CD4-positive, alpha-beta T cell treated with Interleukin-6 at 100 ng/mL for 8 hours (primary cell): ENCODE measurements around the gene PDIA5.
"Not testable (repeated sequence)": the region's sequence is repeated elsewhere in the genome, so short reads cannot be mapped to it uniquely, and the experiment has no call there.

Source experiments
- DNase-seq: peaks from one replicate; pipeline ENCODE4 v3.0.0-alpha.2; 2020; ENCODE audit warnings: mixed read lengths, low spot score

The PDIA5 gene

DNA sequence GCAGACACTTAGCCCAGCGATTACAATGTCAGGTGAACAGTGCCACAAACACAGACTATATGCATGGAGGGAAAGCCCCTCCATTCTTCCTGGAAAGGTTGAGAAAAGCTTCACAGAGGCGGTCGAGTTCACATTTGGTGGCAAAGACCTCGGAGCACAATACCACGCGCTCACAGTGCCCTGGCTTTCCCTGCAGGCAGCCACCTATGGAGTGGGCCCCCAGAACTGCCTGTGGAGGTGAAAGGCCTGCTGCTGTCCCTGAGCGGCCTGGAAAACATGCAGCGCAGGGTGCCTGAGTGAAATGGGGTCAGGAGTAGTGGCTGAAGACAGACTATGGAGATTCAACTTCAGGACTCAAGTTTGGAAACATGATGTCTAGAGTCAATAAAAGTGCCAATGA lies 26.9 kb downstream of the PDIA5 start:
- no peak for DNase-seq

DNA sequence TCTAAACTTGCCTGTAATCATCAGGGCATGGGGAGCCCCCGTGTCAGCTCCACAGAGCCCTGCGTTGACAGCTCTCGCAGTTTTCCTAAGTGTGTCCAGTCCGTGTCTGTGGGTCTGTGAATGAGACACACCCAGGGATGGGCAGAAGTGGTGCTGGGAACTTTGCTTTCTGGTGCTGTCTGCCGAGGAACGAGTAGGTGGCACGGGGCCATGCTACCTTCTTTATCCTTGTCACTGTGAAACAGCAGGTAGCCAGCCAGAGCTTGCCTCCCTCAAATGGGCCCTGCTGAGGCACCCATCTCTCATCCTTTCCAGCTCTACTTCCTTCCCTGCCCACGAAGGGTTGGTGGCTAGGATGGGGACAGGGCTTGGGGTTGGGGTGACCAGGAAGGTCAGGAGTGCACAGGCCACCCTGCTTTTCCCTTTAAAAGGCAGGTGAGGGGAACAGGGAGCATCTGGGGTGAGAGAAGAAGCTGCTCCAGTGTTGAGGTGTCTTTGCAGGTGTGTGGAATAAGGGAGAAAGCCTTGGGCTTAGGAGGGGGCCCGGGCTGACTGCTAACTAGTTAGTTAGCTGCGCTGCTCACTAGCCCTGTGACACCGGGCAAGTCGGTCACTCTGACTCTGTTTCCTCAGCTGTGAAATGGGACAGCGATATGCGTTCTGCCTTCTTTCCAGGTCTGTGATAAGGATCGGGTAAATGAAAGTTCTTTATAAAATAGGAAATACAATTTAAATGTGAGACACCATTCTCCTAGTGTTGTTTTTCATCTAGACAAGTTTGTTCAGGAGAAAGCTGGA lies 27.9 kb downstream of the PDIA5 start:
- no peak for DNase-seq

DNA sequence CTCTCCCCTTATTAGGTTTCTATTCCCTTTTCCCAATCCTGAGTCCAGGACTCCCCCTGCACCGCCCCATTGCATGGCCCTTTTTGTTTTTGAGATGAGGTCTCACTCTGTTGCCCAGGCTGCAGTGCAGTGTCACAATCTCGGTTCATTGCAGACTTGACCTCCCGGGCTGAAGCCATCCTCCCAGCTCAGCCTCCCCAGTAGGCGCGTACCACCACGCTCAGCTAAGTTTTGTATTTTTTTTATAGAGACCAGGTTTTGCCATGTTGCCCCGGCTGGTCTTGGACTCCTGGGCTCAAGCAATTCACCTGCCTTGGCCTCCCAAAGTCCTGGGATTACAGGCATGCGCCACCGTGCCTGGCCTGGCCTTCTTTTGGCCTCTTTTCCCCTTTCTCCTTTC lies 29.3 kb downstream of the PDIA5 start:
- no peak for DNase-seq

DNA sequence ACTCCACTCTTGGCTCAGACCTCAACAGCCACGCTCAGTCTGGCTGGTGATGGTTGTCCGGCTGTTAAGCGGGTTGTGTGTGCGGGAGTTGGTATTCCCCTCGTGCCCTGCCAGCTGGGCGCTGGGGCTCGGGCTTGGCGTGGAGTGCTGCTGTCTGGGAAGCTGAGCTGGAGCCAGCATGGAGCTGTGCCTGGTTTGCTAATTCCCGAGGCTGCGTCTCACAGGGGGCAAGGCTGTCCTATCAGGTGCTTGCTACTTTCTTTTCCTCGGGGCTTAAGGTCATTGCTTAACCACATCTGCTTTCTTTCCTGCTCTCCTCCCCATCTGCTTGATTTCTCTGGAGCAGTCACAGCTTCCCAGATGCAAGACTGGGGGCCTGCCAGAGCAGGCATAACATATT lies 29.9 kb downstream of the PDIA5 start:
- no peak for DNase-seq

DNA sequence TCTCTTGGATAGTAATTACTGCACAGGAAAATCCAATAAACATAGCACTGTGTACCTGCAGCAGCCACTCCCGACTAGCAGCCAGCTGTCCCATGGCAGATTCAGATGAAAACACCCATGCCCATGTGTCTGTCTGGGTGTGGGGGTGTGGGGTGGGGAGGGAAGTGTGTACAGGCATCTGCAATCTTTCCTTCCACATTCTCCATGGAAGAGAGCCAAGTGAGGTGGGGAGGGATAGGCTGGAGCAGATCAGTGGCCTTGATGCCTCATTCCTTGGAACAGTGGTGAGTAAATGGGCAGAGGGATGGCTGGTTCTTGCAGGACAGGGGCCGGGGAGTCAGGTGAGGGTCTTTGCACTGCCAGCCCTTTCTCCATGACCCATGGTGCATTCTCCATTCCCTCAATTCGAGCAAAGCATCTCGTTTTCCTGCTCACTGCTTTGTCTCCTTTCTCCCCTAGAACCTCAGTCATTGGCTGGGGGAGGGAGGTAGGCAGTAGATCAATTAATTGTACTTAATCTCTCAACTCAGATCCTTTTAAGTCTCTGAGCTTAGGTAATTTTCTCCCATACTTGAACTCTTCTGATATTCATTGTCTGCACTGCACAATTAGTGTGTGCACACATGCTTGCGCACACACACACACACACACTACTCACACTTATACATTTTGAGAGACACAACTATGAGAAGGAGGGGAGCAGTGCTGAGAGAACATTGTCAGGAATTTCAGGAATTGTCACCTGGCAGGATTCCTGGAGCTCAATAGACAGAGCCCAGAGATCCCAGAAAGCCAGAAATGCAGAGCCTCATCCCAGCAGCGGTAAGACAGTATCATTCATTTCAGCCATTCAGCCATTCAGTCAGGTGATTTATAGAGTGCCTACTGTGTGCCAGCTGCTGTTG lies 31.9 kb downstream of the PDIA5 start:
- no peak for DNase-seq

DNA sequence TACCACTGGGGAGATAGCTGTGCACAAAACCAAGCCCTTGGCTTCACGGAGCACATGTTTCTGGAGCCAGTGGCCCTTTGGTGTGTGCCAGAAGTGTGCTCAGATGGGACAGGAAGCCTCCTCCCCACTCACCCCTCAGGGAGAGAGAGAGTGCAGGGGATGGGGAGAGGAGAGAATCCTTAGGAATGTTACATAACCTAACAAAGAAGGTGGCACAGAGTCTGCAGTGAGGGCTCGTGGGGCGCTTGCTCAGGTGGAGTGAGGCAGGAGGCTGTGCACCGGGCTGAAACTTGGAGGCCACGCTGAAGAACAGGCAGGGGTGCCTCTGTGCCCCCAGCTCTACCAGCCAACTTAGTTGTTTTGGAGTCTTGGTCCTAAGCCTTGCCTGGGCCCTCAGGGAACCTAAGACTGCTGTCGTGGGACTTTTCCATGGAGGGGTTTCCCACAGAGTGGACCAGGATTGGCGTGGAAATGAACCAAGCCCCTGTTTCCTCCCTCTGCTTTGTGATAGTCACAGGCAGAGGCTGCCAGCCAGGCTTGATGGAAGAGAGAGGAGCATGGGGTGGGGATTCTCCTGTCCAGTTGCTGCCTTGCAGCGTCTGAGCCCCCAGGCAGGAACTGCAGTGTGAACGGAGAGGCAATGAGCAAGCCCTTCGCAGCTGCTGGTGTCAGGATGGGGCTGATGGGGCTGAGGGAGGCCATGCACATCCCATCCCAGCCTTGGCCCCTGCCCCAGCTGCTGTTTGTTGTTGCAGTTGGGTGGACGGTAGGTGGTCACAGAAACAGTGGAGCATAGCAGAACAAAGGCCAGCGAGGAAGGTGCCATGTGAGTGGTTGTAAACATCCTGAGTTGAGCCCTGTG lies 32.7 kb downstream of the PDIA5 start:
- DNase-seq = no peak

DNA sequence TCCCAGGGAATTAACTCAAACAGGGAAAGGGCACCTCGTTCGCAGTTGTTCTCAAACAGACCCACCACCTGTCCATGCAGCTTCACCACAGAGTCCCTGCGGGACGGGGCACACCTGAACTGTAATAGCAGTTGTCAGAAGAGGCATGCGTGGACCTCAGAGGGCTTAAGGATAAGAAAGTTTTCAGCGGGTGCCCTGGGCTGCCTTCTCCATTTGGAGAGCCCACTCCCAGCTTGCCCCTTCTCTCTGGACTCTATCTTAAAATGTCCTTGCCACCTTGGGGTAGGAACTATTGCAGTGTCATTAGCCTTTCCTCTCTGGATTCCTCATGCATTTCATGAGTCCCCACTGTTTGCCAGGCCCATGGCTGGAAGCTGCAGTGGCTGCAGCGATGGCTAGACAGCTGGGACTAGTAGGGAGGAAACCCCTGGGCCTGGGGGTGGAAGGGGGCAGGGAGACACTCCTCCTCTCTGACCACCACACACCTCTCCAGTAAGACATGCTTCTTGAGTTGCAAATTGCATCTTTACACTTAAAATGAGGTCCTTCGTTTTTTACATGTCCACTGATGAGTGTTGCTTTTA lies 33.5 kb downstream of the PDIA5 start:
- DNase-seq = no peak

DNA sequence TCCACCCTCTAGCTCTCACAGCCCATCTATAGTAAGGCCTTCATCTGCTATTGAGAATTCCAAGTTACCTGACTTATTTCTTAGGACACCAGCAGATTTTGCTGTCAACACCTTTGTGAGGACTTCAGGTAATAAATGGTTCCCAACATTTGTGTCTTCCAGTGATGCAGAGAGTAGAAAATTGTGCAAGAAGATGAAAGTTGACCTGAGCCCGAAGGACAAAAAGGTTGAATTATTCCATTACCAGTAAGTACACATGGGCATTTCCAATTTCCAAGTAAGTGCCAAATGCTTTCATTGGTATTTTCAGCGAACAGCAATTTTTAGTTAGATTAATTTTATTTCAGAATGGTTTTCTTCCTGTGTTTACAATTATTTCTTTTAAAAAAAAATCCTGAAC lies 35.4 kb downstream of the PDIA5 start:
- no peak for DNase-seq

DNA sequence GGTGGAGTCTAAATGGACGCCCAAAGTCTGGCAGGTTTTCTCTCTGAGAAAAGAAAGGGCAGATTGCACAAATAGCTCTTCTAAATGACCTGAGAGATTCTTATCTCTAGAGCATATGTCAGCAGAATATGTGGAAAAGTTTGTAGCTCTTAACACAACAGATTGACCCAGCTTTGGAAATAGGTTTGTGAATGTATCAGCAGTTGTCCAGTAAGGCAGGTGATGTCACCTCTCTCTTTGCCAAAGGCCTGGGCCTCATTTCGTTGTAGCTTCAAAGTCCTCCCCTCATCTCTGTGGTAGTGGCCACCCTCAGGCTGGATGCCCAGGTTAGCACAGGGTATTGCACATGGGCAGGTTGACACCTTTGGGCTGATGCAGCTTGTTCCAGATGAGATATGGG lies 36.0 kb downstream of the PDIA5 start:
- no peak for DNase-seq

DNA sequence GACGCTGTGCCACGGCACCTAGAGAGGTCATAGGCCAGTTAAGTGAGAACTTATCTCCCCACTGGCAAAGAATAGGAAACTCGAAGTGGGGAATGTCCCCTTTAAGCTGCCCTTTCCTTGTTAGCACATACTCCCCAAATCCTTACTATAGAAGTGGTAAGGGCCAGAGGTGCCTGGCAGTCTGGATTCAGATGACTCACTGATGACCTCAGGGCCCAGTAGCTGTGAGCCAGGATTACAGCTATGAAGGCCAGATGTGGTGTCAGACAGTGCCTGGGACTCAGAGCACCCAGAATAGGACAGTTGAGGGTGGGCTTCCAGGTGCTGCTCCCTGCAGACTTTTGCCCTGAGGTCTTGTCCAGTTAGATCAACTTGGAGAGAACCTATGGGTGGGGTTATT lies 37.7 kb downstream of the PDIA5 start:
- DNase-seq = no peak

DNA sequence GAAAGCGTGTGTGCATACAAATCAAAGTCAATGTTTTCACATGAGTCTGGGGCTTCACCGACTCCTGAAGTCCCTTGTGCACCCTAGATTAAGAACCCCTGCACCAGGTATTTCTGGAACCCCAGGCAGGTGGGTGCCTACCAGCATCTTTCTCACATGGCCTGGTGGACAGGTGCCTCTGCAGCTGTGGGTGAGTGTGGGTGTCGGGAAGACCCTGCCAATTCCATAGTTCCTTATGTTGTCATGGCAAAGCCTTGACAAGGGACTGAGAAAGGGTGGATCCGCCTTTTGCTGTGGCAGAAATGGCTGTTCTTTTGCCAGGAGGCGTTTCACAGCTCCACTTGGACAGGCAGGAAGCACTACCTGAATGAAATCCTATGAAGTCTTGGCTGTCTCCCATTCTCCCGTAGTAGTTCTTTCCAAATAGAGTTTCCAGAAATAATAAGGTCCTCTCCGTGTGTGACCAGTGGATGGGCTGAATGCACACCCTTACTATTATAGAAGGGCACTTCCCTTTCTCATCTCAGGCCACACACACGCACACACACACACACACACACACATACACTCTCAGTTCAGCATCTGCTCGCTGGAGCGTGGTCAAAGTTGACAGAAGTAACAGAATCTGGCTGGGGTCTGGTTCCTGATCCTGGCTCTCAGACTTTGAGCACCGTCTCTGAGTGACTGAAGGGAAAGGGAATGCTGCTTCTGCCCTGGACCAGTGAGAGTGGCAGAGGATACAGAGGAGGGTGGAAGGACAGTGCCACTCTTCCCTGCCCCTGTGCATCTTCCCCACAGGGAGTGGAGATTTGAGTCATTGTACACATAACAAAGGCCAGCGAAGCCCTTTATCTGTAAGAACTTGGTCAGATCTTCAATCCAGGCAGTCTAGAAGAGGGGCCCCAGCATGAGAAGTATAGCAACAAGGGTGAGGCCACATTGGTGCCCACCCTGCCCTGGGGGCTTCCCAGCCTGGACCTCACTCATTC lies 38.7 kb downstream of the PDIA5 start:
- no peak for DNase-seq

DNA sequence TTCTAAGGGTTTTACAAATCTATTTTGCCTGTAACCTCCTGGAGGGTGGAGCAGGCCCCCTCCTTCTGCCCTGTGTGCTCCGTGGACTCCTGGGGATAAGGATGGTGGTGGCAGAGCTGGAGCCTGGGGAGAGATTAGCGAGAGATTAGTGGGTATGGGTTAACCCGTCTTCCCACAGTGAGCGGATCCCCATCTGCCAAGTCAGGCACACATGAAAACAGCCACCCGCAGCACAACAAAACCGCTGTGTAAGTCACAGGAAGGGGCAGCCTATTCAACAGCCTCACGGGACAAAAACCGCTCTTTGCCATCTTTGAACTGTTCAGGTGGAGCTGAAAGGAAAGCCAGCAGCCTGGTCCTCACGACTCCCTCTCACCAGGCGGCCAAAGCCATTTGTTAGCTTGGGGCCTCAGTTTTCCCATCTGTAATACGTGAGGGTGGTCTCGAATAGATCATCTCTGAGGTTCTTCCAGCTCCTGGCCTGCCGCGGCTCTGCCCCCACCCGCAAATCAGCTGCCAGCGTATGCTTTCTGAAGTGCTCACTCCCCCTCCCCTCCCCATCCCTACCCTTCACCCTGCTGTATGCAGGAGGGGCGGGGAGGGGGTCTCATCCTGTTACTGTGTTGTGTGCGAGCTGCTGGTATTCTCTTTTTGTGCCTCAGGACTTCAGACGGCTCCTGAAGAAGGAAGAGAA lies 43.6 kb downstream of the PDIA5 start:
- DNase-seq = no peak

DNA sequence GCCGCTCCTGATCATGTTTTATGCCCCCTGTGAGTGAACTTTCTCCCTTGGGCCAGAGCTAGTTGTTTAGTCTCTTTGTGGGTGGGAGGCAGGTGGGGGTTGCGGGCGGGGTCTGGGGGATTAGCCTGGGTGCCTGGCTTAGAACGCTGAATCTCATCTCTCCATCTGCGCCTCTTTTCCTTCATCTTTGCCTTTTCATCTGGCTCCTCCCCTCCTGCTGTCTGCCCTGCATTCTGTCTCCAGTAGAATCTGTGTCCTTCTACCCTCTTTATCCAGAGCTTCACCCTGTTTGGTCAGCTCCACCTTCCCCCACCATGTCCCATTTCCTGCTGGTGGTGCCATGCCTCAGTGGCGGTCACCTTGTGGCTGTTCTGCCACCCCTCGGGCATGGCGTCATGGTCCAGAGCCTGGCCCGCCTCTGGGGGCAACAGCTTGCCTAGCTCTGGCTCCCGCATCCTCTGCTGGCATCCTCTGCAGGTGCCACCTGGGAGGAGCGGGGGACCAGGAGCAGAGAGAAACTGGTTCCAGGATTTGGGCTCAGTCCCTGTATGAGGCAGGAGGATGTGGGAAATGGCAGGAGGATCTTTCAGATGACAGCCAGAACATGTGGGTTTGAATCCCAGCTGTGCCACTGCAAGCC lies 44.3 kb downstream of the PDIA5 start:
- DNase-seq = no peak

DNA sequence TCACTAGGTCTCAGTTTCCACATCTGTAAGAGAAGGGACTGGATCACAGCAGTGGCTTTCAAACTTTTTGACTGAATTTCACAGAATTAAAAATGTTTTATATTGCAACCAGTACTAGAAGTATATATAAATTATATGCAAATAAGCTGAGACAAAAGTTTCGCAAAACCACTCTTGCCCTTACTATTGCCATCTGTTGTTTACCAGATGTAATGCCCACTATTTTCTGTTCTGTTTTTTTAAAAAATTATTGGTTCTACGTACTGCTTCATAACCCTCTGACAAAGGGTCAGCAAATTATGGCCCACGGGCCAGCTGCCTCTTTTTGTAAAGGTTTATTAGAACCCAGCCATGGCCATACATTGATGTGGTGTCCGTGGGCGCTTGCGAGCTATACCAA lies 44.8 kb downstream of the PDIA5 start:
- DNase-seq = no peak

DNA sequence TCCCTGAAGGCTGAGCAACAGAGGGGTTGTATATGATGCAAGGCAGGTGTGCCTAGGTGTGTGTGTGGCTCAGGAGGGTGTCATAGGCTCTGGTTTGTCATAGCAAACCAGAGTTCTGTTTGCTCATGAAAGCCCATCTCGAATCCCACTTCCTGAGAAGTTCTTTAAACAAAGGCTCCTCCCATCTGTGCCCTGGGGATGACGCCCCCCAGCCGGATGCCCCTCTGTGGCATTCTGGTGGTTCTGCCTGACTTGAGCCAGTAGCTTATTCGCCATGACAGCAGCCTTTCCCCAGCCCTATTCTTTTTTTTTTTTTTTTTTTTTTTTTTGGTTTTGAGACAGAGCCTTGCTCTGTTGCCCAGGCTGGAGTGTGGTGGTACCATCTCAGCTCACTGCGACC lies 45.4 kb downstream of the PDIA5 start:
- DNase-seq = no peak

DNA sequence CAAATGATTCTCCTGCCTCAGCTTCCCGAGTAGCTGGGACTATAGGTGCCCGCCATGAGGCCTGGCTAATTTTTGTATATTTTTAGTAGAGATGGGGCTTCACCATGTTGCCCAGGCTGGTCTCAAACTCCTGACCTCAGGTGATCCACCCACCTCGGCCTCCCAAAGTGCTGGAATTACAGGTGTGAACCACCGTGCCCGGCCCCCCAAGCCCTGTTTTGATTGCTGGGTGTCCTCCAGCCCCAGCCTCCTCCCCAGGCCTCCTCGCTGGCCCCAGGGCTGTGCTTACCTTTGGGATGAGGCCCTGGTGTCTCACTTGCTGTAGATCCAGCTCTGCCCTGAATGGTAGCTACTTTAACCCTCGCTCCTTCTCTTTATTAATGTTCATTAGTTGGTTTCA lies 45.8 kb downstream of the PDIA5 start:
- not testable (repeated sequence) for DNase-seq

DNA sequence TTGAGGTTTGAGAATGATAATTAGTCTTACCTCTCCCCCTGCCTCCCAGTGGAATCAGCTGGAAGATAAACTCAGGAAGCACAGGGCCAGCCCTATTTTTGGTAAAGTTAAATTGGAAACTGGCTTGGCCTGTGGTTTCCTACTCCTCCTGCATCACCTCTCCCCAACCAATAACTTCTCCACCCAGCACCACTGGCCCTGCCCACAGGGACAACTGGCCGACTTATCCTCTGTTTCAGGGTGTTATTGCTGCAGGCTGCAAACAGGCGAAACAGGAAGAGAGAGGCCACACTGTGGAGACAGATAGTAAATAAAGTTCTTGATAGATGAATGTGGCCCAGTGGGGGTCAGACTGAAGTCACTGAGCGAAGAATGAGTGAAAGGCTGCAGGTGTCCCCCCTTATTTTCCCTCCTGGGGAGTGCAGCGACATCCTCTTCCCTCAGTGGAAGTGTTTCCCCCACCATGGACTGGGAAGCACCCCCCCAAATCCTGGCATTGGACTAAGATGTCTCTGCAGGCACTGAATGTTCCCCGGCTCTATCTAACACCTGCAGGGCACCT lies 47.1 kb downstream of the PDIA5 start:
- no peak for DNase-seq

DNA sequence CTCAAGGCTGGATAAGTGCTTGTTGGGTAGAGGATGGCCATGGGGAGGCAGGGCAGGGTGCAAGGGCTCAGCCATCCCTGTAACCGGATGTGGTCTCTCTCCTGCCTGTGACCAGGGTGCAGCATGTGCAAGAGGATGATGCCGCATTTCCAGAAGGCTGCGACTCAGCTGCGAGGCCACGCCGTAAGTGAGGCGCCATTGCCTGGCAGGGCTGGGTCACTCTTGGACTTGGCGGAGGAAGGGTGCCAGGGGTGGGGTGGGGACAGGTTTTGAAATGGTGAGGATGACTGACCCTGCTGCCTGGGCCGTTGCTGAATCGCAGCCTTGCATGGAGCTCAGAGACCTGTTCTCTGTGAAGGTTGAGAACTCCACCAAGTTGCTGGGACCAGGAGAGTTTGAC lies 49.3 kb downstream of the PDIA5 start:
- no peak for DNase-seq

DNA sequence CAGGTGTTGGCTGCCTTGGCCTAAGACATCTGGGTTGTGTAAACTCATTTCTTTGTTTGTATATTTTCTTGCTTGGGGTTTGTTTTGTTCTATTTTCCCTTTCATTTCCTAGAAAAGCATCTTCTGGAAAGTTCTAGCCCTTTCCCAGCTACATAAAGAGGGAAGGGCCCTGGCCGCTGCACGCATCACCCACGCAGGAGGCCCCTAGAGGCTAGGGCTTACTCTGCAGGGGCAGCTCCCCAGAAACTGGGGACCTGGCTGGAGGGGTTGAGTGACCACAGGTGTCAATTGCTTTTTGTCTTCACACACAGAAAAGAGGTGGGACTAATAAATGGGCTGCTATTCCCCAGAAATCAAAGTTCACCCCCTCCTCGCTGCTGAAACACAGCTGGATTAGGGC lies 52.6 kb downstream of the PDIA5 start:
- DNase-seq = no peak
